Lower leg skin (tissue), 4 donors: ENCODE data around the gene LETMD1. TPM values are rescaled to one million over a fixed set of nuclear protein-coding genes. Genes with fewer than 3 reads are reported as not detected.

Source experiments
- DNase-seq, 2 donors: peaks; one replicate each; pipeline ENCODE4 v3.0.0-alpha.2; 2019; ENCODE audit warnings: low spot score in 2 of 2
- H3K4me3 ChIP-seq: fragments of 200-600 bp; sonication (generic); 2 replicates; pipeline ENCODE4 v1.5.1; 2017; ENCODE audit warnings: mild to moderate bottlenecking, low read depth; ENCODE audit not compliant: poor library complexity, severe bottlenecking
- POLR2A ChIP-seq, 2 donors: fragments of 450-650 bp; IDR thresholded peaks; one replicate each; pipeline ENCODE4 v1.6.1; 2016 to 2017; ENCODE audit warnings: antibody characterized with exemption in 2 of 2, mild to moderate bottlenecking in 1 of 2, moderate library complexity in 1 of 2
- WGBS, 2 donors: methylation state at CpG; one replicate each; pipeline ENCODE4 v1.1.5; 2018; 5-methylcytosine and 5-hydroxymethylcytosine counted together
- intact Hi-C: fragments of 100-400 bp; cut with DNase I; formaldehyde crosslinking; loops from one replicate; pipeline ENCODE4 v1.15.0; 2023; ENCODE audit warnings: low total_unique reads
- total RNA-seq, 4 donors: library from RNA; depleted of rRNA; stranded (reverse); fragments of >200 nt; gene quantifications; one replicate each; pipeline ENCODE4 v1.1.0, GENCODE V29; 2016
- TF ChIP-seq, protein P1 (sequence below), 3 donors: fragments of 450-650 bp; IDR thresholded peaks; one replicate each; pipeline ENCODE4 v1.5.1; 2016; ENCODE audit warnings: antibody characterized with exemption in 3 of 3, mild to moderate bottlenecking in 3 of 3, moderate library complexity in 2 of 3

LETMD1 gene
- total RNA-seq, 4 donors from 2014 or later, result 51.3 to 75.1 (median 56.6) TPM

DNA sequence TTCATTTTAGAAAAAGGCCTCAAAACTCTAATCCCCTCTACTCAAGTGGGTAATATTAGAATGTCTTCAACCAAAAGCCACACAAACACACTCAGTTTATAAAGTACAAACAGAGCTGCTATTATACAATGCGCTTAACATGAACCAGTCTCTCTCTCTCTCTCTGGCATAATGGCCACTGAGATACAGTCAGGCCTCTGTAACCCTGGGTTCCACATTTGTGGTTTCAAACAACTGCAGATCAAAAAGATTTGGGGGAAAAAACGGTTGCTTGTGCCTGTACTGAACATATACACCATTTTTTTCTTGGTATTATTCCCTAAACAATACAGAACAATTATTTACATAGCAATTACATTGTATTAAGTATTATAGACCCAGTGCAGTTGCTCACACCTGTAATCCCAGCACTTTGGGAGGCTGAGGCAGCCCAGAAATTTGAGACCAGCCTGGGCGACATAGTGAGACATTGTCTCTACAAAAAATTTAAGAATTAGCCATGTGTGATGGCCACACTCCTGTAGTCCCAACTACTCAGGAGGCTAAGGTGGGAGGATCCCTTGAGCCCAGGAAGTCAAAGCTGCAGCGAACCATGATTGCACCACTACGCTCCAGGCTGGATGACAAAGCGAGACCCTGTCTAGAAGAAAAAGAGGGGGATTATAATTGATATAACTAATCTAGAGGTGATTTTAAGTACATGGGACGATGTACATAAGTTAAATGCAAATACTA is 27.5 kb upstream of the LETMD1 start:
- no peak overlapping the region for H3K4me3 ChIP-seq
- TF ChIP-seq, protein P1, sequence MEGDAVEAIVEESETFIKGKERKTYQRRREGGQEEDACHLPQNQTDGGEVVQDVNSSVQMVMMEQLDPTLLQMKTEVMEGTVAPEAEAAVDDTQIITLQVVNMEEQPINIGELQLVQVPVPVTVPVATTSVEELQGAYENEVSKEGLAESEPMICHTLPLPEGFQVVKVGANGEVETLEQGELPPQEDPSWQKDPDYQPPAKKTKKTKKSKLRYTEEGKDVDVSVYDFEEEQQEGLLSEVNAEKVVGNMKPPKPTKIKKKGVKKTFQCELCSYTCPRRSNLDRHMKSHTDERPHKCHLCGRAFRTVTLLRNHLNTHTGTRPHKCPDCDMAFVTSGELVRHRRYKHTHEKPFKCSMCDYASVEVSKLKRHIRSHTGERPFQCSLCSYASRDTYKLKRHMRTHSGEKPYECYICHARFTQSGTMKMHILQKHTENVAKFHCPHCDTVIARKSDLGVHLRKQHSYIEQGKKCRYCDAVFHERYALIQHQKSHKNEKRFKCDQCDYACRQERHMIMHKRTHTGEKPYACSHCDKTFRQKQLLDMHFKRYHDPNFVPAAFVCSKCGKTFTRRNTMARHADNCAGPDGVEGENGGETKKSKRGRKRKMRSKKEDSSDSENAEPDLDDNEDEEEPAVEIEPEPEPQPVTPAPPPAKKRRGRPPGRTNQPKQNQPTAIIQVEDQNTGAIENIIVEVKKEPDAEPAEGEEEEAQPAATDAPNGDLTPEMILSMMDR (IDR thresholded peaks at IDR 0.05), result no peak
- TF ChIP-seq POLR2A (IDR thresholded peaks at IDR 0.05), result no peak
- DNase-seq, result no peak
- 86 to 91% methylated on average over 7 of the region's 7 CpGs for WGBS, 2 donors
- intact Hi-C loops, result no loop called here

DNA sequence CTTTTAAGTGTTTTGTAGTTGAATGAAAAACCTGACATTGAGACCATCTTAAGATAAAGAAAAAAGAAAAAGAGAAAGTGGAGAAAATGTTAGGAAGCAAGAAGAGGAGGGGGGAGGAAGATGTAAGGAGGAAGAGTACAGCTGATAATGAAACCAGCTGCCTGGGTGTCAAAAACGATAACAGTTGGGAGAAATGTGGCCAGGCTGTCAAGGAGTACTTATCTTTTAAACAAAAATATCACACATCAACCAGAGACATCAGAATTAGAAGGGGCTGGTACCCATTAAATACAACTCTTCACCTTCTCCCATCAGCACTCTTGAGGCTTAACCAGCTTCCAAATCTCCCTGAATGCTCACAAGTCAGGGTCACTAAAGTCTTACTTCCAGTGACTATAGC is 26.4 kb upstream of the LETMD1 start:
- DNase-seq, result no peak
- intact Hi-C loops, result no loop called here
- WGBS, 2 donors, result 50 to 65% methylated on average over 1 of the region's 1 CpG
- TF ChIP-seq, protein P1 (IDR thresholded peaks at IDR 0.05), result no peak
- no peak for TF ChIP-seq POLR2A (IDR thresholded peaks at IDR 0.05)
- H3K4me3 ChIP-seq, result no peak overlapping the region

- 39 to 48% methylated on average over 4 of the region's 4 CpGs for WGBS, 2 donors
- DNase-seq, result no peak
- no peak for TF ChIP-seq POLR2A (IDR thresholded peaks at IDR 0.05)
- TF ChIP-seq, protein P1 (IDR thresholded peaks at IDR 0.05), result no peak
- H3K4me3 ChIP-seq, result no peak overlapping the region
- intact Hi-C loops, result no loop called here
Observed at GRCh38 chr12:51023625-51024382, 24.3 kb upstream of the LETMD1 start.

- 5 to 9% methylated on average over 9 of the region's 9 CpGs for WGBS, 2 donors
- TF ChIP-seq POLR2A (IDR thresholded peaks at IDR 0.05), result no peak
- TF ChIP-seq, protein P1 (IDR thresholded peaks at IDR 0.05), result no peak
- intact Hi-C loops, result no loop called here
Observed at GRCh38 chr12:51025338-51025835, 22.7 kb upstream of the LETMD1 start.

DNA sequence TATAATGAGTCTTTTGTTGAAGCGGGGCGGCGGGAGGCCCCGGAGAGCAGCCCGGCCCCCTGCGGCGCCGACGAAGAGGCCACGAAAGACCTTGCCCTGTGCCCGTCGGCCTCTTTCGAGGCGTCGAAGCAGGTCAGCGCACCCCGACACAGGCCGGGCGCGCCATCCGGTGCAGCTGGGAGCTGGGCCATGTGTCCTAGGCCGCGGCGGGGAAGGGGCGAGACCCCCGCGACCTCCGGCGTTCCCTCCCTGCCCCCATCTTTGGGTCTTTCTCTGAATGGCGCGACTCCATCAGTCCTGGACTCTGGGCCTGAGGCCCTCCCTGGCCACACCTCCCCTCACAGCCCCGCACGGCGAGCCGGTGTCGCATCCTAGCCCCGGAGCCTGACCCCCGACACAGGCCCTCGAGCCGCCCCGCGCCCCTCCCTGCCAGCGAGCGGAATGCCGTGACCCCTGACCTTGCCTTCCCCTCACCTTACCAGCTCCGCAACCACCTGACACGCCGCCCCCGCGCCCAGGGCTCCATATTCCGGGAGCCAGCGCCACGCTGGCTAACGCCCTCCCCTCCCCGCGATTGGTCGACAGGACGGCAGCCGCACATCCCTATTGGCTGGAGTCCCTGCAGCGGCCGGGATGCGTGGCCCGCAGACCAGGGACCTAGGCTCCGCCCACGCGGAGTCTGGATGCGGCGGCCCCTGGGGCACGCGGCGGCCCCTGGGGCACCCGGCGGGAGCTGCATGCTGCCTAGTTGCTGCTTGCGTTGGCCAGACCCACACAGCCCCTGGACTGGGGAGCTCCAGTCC is 22.1 kb upstream of the LETMD1 start, which contains the start of gene SLC11A2:
Gene SLC11A2 (minus strand): TSS at position 549 of the 803 bp plus-strand sequence. CDS start 15,656 bp downstream, outside the sequence.
- H3K4me3 ChIP-seq, result peak within 1 kb of the TSS; percentile 71
- TF ChIP-seq POLR2A (IDR thresholded peaks at IDR 0.05), result no peak
- TF ChIP-seq, protein P1 (IDR thresholded peaks at IDR 0.05), result no peak
- peak; percentile 94 to 99 for DNase-seq
- 0 to 1% methylated on average over 43 to 46 of the region's 74 CpGs for WGBS, 2 donors
- intact Hi-C loops, result no loop called here

More at GRCh38 chr12:51025338-51025835, 22.7 kb upstream of the LETMD1 start:
- H3K4me3 ChIP-seq, result peak overlapping the region; percentile 71
- DNase-seq, result no peak
